SK-N-SH (cell line): ENCODE measurements around the gene TTC5. TPM values are rescaled to one million over a fixed set of nuclear protein-coding genes. Genes with fewer than 3 reads are reported as not detected.
A peak's percentile ranks its signal among the peaks of the same experiment; 100 is the strongest.

Experiments used
- CTCF ChIA-PET: fragments of 300-600, 350-600 bp; formaldehyde crosslinking; extraction: SDS; loops from one replicate; lab custom pipeline; 2021; lab: Yijun Ruan, JAX
- POLR2A ChIA-PET: fragments of 350-600 bp; sonication (Branson Sonifier 250); formaldehyde crosslinking; extraction: SDS; loops from one replicate; lab custom pipeline; 2020; ENCODE audit warnings: antibody characterized with exemption, inconsistent platforms; lab: Yijun Ruan, JAX
- DNase-seq: peaks from one replicate; pipeline ENCODE4 v3.0.0; 2012
- H2AFZ ChIP-seq: fragments of 200-600 bp; sonication (generic); 2 replicates; pipeline ENCODE4 v1.8.1; 2016; ENCODE audit warnings: antibody characterized with exemption, mild to moderate bottlenecking, low read depth
- H3F3A ChIP-seq: fragments of 200-600 bp; sonication (generic); replicated peaks from 2 replicates; pipeline ENCODE3; 2016; ENCODE audit warnings: antibody characterized with exemption, mild to moderate bottlenecking; ENCODE audit not compliant: insufficient read depth
- H3K27ac ChIP-seq, 2 experiments: fragments of 200-500 bp in 1 of 2; fragments of 200-600 bp in 1 of 2; sonication (Bioruptor generic) in 1 of 2; sonication (generic), shearing (Covaris generic) in 1 of 2; 2 replicates each; pipeline versions ENCODE4 v1.5.1 to v1.6.1; 2014 to 2016; ENCODE audit warnings: low read depth in 2 of 2, inconsistent platforms in 1 of 2, low read length in 1 of 2, mild to moderate bottlenecking in 1 of 2, mixed read lengths in 1 of 2
- H3K27me3 ChIP-seq: fragments of 200-600 bp; sonication (generic), shearing (Covaris generic); 2 replicates; pipeline ENCODE4 v1.6.1; 2016; ENCODE audit warnings: mixed run types; ENCODE audit not compliant: insufficient read depth
- H3K36me3 ChIP-seq, 2 experiments: fragments of 200-500 bp in 1 of 2; fragments of 200-600 bp in 1 of 2; sonication (Bioruptor generic) in 1 of 2; sonication (generic) in 1 of 2; replicated peaks in 1 of 2; 2 replicates each; pipeline versions ENCODE3 to v1.5.1; 2014 to 2016; ENCODE audit warnings: low read length in 1 of 2, mild to moderate bottlenecking in 1 of 2; ENCODE audit not compliant: insufficient read depth in 2 of 2, control insufficient read depth in 1 of 2
- H3K4me1 ChIP-seq, 2 experiments: fragments of 200-500 bp in 1 of 2; fragments of 200-600 bp in 1 of 2; sonication (Bioruptor generic) in 1 of 2; sonication (generic), shearing (Covaris generic) in 1 of 2; 2 replicates each; pipeline versions ENCODE4 v1.5.1 to v1.6.1; 2014 to 2016; ENCODE audit warnings: low read depth in 1 of 2, low read length in 1 of 2, mixed run types in 1 of 2; ENCODE audit not compliant: insufficient read depth in 2 of 2, control insufficient read depth in 1 of 2
- H3K4me2 ChIP-seq: fragments of 200-600 bp; sonication (generic), shearing (Covaris generic); 2 replicates; pipeline ENCODE4 v1.6.1; 2017; ENCODE audit warnings: mixed run types
- H3K4me3 ChIP-seq, 2 experiments: fragments of 200-500 bp in 1 of 2; fragments of 200-600 bp in 1 of 2; sonication (Bioruptor generic) in 1 of 2; sonication (generic), shearing (Covaris generic) in 1 of 2; 2 replicates each; pipeline versions ENCODE4 v1.5.1 to v1.8.1; 2014 to 2016; ENCODE audit warnings: low read depth in 2 of 2, inconsistent platforms in 1 of 2, low read length in 1 of 2, mild to moderate bottlenecking in 1 of 2, mixed read lengths in 1 of 2, moderate library complexity in 1 of 2
- H3K79me2 ChIP-seq: fragments of 200-600 bp; sonication (generic); 2 replicates; pipeline ENCODE4 v1.8.1; 2017; ENCODE audit warnings: mild to moderate bottlenecking; ENCODE audit not compliant: insufficient read depth
- H3K9ac ChIP-seq: fragments of 200-600 bp; sonication (generic); 2 replicates; pipeline ENCODE4 v1.6.1; 2017; ENCODE audit warnings: mixed run types
- H3K9me2 ChIP-seq: fragments of 200-600 bp; sonication (generic); 2 replicates; pipeline ENCODE4 v1.6.1; 2017; ENCODE audit warnings: mixed run types
- H3K9me3 ChIP-seq: fragments of 200-600 bp; sonication (generic); 2 replicates; pipeline ENCODE4 v1.6.1; 2017; ENCODE audit warnings: mixed run types, mild to moderate bottlenecking, moderate library complexity
- H4K20me1 ChIP-seq: fragments of 200-600 bp; sonication (generic); 2 replicates; pipeline ENCODE4 v1.6.1; 2017; ENCODE audit warnings: mild to moderate bottlenecking, mixed run types; ENCODE audit not compliant: insufficient read depth
- CHD2 ChIP-seq: fragments of 150-350 bp; IDR thresholded peaks from 2 replicates; pipeline ENCODE4 v1.6.1; 2018; ENCODE audit warnings: low read length; ENCODE audit not compliant: partially characterized antibody
- EP300 ChIP-seq, 2 experiments: IDR thresholded peaks; 2 replicates each; pipeline versions ENCODE4 v1.4.0 to v1.6.1; 2012; ENCODE audit warnings: borderline replicate concordance in 1 of 2, low read depth in 1 of 2, low read length in 1 of 2
- EZH2phosphoT487 ChIP-seq: fragments of 200-600 bp; sonication (generic); IDR thresholded peaks from 2 replicates; pipeline ENCODE4 v1.6.1; 2017; ENCODE audit warnings: low read depth, mixed run types, mild to moderate bottlenecking, antibody characterized with exemption, moderate library complexity, borderline replicate concordance
- FOSL2 ChIP-seq: IDR thresholded peaks from 2 replicates; pipeline ENCODE4 v1.4.0; 2012; ENCODE audit warnings: low read depth, mild to moderate bottlenecking, moderate library complexity, borderline replicate concordance
- GATA2 ChIP-seq: sonication (generic); formaldehyde crosslinking; IDR thresholded peaks from 2 replicates; pipeline ENCODE4 v1.5.0; 2020; ENCODE audit warnings: mild to moderate bottlenecking, missing genetic modification reagents
- MEF2A ChIP-seq: IDR thresholded peaks from 2 replicates; pipeline ENCODE4 v1.4.0; 2012; ENCODE audit warnings: low read depth, borderline replicate concordance
- MXI1 ChIP-seq: IDR thresholded peaks from 2 replicates; pipeline ENCODE4 v1.6.1; 2012; ENCODE audit warnings: mild to moderate bottlenecking, low read depth, low read length, improper control_type of control experiment
- NFIC ChIP-seq: IDR thresholded peaks from 2 replicates; pipeline ENCODE4 v1.4.0; 2012; ENCODE audit warnings: borderline replicate concordance
- NRF1 ChIP-seq: IDR thresholded peaks from 2 replicates; pipeline ENCODE4 v1.6.1; 2012; ENCODE audit warnings: low read depth, mild to moderate bottlenecking, low read length
- POLR2AphosphoS5 ChIP-seq: IDR thresholded peaks from 2 replicates; pipeline ENCODE4 v1.6.1; 2012; ENCODE audit warnings: low read depth, low read length
- RCOR1 ChIP-seq: fragments of 150-350 bp; IDR thresholded peaks from 2 replicates; pipeline ENCODE4 v1.6.1; 2017; ENCODE audit warnings: antibody characterized with exemption, low read length
- RFX5 ChIP-seq: IDR thresholded peaks from 2 replicates; pipeline ENCODE4 v1.6.1; 2012; ENCODE audit warnings: mild to moderate bottlenecking, improper control_type of control experiment, low read length
- SIN3A ChIP-seq: IDR thresholded peaks from 2 replicates; pipeline ENCODE4 v1.6.1; 2012; ENCODE audit warnings: low read depth, mild to moderate bottlenecking, low read length, moderate library complexity, borderline replicate concordance
- SMC3 ChIP-seq: IDR thresholded peaks from 2 replicates; pipeline ENCODE4 v1.6.1; 2012; ENCODE audit warnings: low read depth, low read length, improper control_type of control experiment
- TAF1 ChIP-seq: IDR thresholded peaks from 2 replicates; pipeline ENCODE4 v1.6.1; 2012; ENCODE audit warnings: low read depth, mild to moderate bottlenecking, low read length, moderate library complexity, borderline replicate concordance
- TCF12 ChIP-seq: IDR thresholded peaks from 2 replicates; pipeline ENCODE4 v1.4.0; 2012
- TEAD4 ChIP-seq: IDR thresholded peaks from 2 replicates; pipeline ENCODE4 v1.4.0; 2012; ENCODE audit warnings: mild to moderate bottlenecking, borderline replicate concordance; ENCODE audit not compliant: insufficient read depth
- YY1 ChIP-seq: IDR thresholded peaks from 2 replicates; pipeline ENCODE4 v1.4.0; 2012; ENCODE audit warnings: low read depth, mild to moderate bottlenecking
- WGBS: methylation state at CpG from one replicate; pipeline ENCODE4 v1.1.6; 2017; ENCODE audit warnings: low lambda C conversion rate; 5-methylcytosine and 5-hydroxymethylcytosine counted together
- polyA plus RNA-seq, 3 experiments: library from polyadenylated mRNA; depleted of rRNA; stranded (reverse); fragments of >200 nt; gene quantifications; 2 replicates each; pipeline ENCODE4 v1.2.3, GENCODE V29; 2012
- TF ChIP-seq, protein P1 (sequence below): IDR thresholded peaks from 2 replicates; pipeline ENCODE4; 2012
- TF ChIP-seq, protein P2 (sequence below): fragments of 200-600 bp; sonication (generic); IDR thresholded peaks from 2 replicates; pipeline ENCODE4 v1.6.1; 2017; ENCODE audit warnings: antibody characterized with exemption, mild to moderate bottlenecking, moderate library complexity
- TF ChIP-seq, protein P3 (sequence below): IDR thresholded peaks from 2 replicates; pipeline ENCODE4 v1.6.1; 2012; ENCODE audit warnings: mild to moderate bottlenecking, low read depth, low read length, moderate library complexity
- TF ChIP-seq, protein P4 (sequence below): fragments of 150-350 bp; IDR thresholded peaks from 2 replicates; pipeline ENCODE4 v1.6.1; 2016; ENCODE audit warnings: mild to moderate bottlenecking, low read depth, low read length

The TTC5 gene
- polyA plus RNA-seq, 1 of the 3 experiments (the other 2 are of a cell fraction), result 14.6 TPM

DNA sequence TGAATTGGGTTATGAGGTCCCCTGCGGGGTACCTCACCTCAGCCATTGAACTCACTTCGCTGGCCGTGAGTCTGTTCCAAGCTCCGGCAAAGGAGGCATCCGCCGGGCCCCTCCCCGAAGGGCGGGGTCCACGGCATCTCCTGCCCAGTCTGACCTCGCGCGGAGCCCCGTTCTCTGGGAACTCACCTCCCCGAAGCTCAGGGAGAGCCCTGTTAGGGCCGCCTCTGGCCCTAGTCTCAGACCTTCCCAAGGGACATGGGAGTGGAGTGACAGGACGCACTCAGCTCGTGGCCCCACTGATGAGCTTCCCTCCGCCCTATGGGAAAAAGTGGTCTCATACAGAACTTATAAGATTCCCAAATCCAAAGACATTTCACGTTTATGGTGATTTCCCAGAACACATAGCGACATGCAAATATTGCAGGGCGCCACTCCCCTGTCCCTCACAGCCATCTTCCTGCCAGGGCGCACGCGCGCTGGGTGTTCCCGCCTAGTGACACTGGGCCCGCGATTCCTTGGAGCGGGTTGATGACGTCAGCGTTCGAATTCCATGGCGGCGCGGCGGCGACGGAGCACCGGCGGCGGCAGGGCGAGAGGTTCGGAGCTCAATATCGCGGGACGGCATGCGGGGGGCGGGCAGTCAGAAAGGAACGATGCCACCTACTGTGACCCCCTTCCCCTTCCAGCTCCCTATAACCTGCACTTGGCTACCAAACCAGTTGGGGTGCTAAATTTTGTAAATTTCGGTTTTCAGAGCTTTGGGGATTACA lies 37.5 kb upstream of the TTC5 start, which contains the start of gene PARP2:
TSS of gene PARP2 (plus strand) at position 544 of the 770 bp plus-strand sequence. CDS start at position 551, 7 bp downstream.
- peak within 1 kb of the TSS; percentile 93 for H3K9ac ChIP-seq
- peaks cover 20% of the 10 kb centered on the region for H3K79me2 ChIP-seq
- H3K4me2 ChIP-seq, result peak within 1 kb of the TSS; percentile 77
- H3K9me3 ChIP-seq, result no peaks in the 10 kb centered on the region
- no peaks in the 10 kb centered on the region for H3K4me1 ChIP-seq
- H3K4me3 ChIP-seq, result peak within 1 kb of the TSS; percentile 74 to 99
- peaks cover 21% of the 10 kb centered on the region for H3F3A ChIP-seq
- under 1% methylated on average over 37 of the region's 50 CpGs for WGBS
- H3K27me3 ChIP-seq, result no peaks in the 10 kb centered on the region
- peak within 1 kb of the TSS; percentile 84 to 95 for H3K27ac ChIP-seq
- peaks cover 13 to 19% of the 10 kb centered on the region in 2 experiments for H3K36me3 ChIP-seq
- peak; percentile 94 for DNase-seq
- ChIA-PET CTCF (interaction anchor here (0.5 to 4.9 kb wide), 10 partner anchors 10 to 924 kb away, joined by 3 to 30 read pairs (median 4); partner anchors contain the start of gene CCNB1IP1), POLR2A (interaction anchor here (0.6 to 2.1 kb wide), 17 partner anchors 9 to 728 kb away, joined by 3 to 23 read pairs (median 4); partner anchors contain the start of genes APEX1, OSGEP, PIP4P1 and PNP)
- no peaks in the 10 kb centered on the region for H4K20me1 ChIP-seq
- no peaks in the 10 kb centered on the region for H3K9me2 ChIP-seq
- peak within 1 kb of the TSS; percentile 100 for H2AFZ ChIP-seq
- peak; percentile 98 for TF ChIP-seq CHD2
- TF ChIP-seq, protein P1, sequence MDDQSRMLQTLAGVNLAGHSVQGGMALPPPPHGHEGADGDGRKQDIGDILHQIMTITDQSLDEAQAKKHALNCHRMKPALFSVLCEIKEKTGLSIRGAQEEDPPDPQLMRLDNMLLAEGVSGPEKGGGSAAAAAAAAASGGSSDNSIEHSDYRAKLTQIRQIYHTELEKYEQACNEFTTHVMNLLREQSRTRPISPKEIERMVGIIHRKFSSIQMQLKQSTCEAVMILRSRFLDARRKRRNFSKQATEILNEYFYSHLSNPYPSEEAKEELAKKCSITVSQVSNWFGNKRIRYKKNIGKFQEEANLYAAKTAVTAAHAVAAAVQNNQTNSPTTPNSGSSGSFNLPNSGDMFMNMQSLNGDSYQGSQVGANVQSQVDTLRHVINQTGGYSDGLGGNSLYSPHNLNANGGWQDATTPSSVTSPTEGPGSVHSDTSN, result peak; percentile 85
- TF ChIP-seq EZH2phosphoT487, result no peak
- TF ChIP-seq MEF2A, result no peak
- TF ChIP-seq TEAD4, result peak; percentile 90
- TF ChIP-seq, protein P2, sequence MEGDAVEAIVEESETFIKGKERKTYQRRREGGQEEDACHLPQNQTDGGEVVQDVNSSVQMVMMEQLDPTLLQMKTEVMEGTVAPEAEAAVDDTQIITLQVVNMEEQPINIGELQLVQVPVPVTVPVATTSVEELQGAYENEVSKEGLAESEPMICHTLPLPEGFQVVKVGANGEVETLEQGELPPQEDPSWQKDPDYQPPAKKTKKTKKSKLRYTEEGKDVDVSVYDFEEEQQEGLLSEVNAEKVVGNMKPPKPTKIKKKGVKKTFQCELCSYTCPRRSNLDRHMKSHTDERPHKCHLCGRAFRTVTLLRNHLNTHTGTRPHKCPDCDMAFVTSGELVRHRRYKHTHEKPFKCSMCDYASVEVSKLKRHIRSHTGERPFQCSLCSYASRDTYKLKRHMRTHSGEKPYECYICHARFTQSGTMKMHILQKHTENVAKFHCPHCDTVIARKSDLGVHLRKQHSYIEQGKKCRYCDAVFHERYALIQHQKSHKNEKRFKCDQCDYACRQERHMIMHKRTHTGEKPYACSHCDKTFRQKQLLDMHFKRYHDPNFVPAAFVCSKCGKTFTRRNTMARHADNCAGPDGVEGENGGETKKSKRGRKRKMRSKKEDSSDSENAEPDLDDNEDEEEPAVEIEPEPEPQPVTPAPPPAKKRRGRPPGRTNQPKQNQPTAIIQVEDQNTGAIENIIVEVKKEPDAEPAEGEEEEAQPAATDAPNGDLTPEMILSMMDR, result no peak
- no peak for TF ChIP-seq SMC3
- peak; percentile 99 for TF ChIP-seq POLR2AphosphoS5
- TF ChIP-seq MXI1, result peak; percentile 98
- TF ChIP-seq, protein P3, sequence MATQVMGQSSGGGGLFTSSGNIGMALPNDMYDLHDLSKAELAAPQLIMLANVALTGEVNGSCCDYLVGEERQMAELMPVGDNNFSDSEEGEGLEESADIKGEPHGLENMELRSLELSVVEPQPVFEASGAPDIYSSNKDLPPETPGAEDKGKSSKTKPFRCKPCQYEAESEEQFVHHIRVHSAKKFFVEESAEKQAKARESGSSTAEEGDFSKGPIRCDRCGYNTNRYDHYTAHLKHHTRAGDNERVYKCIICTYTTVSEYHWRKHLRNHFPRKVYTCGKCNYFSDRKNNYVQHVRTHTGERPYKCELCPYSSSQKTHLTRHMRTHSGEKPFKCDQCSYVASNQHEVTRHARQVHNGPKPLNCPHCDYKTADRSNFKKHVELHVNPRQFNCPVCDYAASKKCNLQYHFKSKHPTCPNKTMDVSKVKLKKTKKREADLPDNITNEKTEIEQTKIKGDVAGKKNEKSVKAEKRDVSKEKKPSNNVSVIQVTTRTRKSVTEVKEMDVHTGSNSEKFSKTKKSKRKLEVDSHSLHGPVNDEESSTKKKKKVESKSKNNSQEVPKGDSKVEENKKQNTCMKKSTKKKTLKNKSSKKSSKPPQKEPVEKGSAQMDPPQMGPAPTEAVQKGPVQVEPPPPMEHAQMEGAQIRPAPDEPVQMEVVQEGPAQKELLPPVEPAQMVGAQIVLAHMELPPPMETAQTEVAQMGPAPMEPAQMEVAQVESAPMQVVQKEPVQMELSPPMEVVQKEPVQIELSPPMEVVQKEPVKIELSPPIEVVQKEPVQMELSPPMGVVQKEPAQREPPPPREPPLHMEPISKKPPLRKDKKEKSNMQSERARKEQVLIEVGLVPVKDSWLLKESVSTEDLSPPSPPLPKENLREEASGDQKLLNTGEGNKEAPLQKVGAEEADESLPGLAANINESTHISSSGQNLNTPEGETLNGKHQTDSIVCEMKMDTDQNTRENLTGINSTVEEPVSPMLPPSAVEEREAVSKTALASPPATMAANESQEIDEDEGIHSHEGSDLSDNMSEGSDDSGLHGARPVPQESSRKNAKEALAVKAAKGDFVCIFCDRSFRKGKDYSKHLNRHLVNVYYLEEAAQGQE, result peak; percentile 30; the same call in 1 of the 2 replicates
- TF ChIP-seq SIN3A, result peak; percentile 98
- peak; percentile 74; the same call in 1 of the 2 replicates for TF ChIP-seq TAF1
- no peak for TF ChIP-seq NFIC
- peak; percentile 89 for TF ChIP-seq YY1
- peak; percentile 1; the same call in 1 of the 2 replicates for TF ChIP-seq FOSL2
- peak; percentile 79 for TF ChIP-seq NRF1
- TF ChIP-seq RCOR1, result peak; percentile 32
- TF ChIP-seq GATA2 (CRISPR knock-in tag), result no peak
- TF ChIP-seq TCF12, result peak; percentile 41; the same call in 1 of the 2 replicates
- no peak for TF ChIP-seq RFX5
- TF ChIP-seq, protein P4, sequence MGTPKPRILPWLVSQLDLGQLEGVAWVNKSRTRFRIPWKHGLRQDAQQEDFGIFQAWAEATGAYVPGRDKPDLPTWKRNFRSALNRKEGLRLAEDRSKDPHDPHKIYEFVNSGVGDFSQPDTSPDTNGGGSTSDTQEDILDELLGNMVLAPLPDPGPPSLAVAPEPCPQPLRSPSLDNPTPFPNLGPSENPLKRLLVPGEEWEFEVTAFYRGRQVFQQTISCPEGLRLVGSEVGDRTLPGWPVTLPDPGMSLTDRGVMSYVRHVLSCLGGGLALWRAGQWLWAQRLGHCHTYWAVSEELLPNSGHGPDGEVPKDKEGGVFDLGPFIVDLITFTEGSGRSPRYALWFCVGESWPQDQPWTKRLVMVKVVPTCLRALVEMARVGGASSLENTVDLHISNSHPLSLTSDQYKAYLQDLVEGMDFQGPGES, result no peak
- TF ChIP-seq EP300 (IDR thresholded peaks at IDR 0.05; ENCODE audit: borderline replicate concordance in 1 of 2, low read depth in 1 of 2, low read length in 1 of 2), result no peak; a peak in 1 of 4 replicates
